ENCODE data around the gene RHOC. TPM values are rescaled to one million over a fixed set of nuclear protein-coding genes. Genes with fewer than 3 reads are reported as not detected.

The RHOC gene
- total RNA-seq, 1 experiment from 2014 or later = 154 TPM

GRCh38 chr1:112701227-112702066 is 5.5 kb downstream of the RHOC start:
- Histone ChIP-seq H3K36me3 (ENCODE audit: control insufficient read depth in 1 of 2, insufficient read depth in 2 of 2, low read length in 2 of 2) (peaks cover 2 to 23% of the 10 kb centered on the region in 2 experiments; a peak in 2 of 4 replicates), H2AFZ (ENCODE audit: low read depth, low read length, poor library complexity, severe bottlenecking) (no peak overlapping the region), H3K4me1 (ENCODE audit: control insufficient read depth in 1 of 2, insufficient read depth in 2 of 2, low read length in 2 of 2) (peaks cover 53 to 75% of the 10 kb centered on the region in 2 experiments), H3K4me3 (replicated peaks in 1 of 2; ENCODE audit: low read depth in 1 of 2, low read length in 2 of 2) (peak overlapping the region in 1 of 2 experiments; percentile 31; a peak in 1 of 4 replicates), H3K9me3 (ENCODE audit: control insufficient read depth in 1 of 2, insufficient read depth in 1 of 2, low read depth in 1 of 2, low read length in 2 of 2) (no peaks in the 10 kb centered on the region), H4K20me1 (ENCODE audit: insufficient read depth) (no peaks in the 10 kb centered on the region), H3K27me3 (ENCODE audit: insufficient read depth, low read length) (no peaks in the 10 kb centered on the region), H3K9me2 (ENCODE audit: insufficient read depth) (no peaks in the 10 kb centered on the region), H3K9ac (ENCODE audit: low read length) (peak overlapping the region; percentile 47), H3K79me2 (ENCODE audit: insufficient read depth, low read length) (peaks cover 35% of the 10 kb centered on the region), H3K27ac (ENCODE audit: low read depth, low read length) (peak overlapping the region; percentile 73), H3K4me2 (ENCODE audit: low read length) (peak overlapping the region; percentile 76)
- BruUV-seq (replicated peaks) = TSS peak; percentile 13
- TF ChIP-seq CTCF (IDR thresholded peaks at IDR 0.05 in 2 of 3, conservative IDR thresholded peaks at IDR 0.05 in 1 of 3; ENCODE audit: borderline replicate concordance in 1 of 3, insufficient read depth in 1 of 3, low read depth in 2 of 3, low read length in 2 of 3) = no peak
- TF ChIP-seq FOSL1 (IDR thresholded peaks at IDR 0.05; ENCODE audit: low read depth) = no peak
- peak; percentile 7; the same call in 1 of the 2 replicates for TF ChIP-seq POLR2AphosphoS5 (IDR thresholded peaks at IDR 0.05; ENCODE audit: low read depth, low read length)
- TF ChIP-seq SP1 (IDR thresholded peaks at IDR 0.05; ENCODE audit: low read depth) = no peak
- no peak for TF ChIP-seq CEBPB (IDR thresholded peaks at IDR 0.05; ENCODE audit: low read depth)
- DNase-seq (ENCODE audit: low read depth, low spot score) (no peak), ATAC-seq (no peak)
- ChIA-PET CTCF (interaction anchor here (1.2 kb wide), 1 partner anchor 305 kb away, joined by 3 read pairs; the partner anchor contains the start of gene CTTNBP2NL), POLR2A (interaction anchor here (2.4 kb wide), 1 partner anchor 27 kb away, joined by 9 read pairs; the partner anchor contains the start of gene MOV10), RAD21 (ENCODE audit: low non-redundant PET in 1 of 2, low total read pairs in 2 of 2, uncharacterized antibody in 2 of 2, unreplicated experiment in 2 of 2) (no interaction called here)
- intact Hi-C loops (cut with micrococcal nuclease) = loop anchor here (10.0 kb wide), 1 partner anchor 177 kb away; no protein-coding TSS in a partner anchor

Measured in HCT116 (cell line).